Smooth muscle cell of the pulmonary artery (primary cell): ENCODE results near the gene SLC36A3. TPM values are rescaled to one million over a fixed set of nuclear protein-coding genes. Genes with fewer than 3 reads are reported as not detected.

Experiments
- total RNA-seq: library from RNA; depleted of rRNA; stranded (reverse); fragments of >200 nt; gene quantifications from 2 replicates; pipeline ENCODE4 v1.2.3, GENCODE V29; 2014

SLC36A3 gene
- not detected in 2 replicates for total RNA-seq

GRCh38 chr5:151303666-151304065, at the start of gene SLC36A3:
TSS of gene SLC36A3 (minus strand) at chr5:151303766. CDS start at chr5:151303354, 412 bp downstream.

DNA sequence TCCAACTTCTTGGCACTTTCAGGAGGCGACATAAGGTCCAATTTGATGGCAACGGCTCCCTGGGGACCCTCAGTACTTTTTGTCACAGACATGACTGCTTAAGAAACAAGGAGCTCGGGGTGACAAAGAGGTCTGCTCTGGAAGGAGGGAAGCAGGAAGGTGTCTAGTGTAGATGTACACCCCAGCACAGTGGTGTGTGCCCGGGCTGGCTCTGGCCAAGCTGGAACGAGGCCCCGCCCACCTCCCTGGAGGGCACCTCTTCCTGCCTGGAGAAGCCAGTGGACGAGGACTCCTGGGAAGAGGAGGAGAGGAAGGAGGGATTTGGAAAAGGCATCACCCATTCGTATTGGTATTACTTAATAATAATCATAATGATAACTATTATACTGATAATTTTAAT, 43.8 kb upstream of the SLC36A3 start, which contains the start of gene SLC36A2:
SLC36A2 (minus strand) TSS at position 191 of the 400 bp plus-strand sequence; CDS start at position 92, 99 bp downstream.

DNA sequence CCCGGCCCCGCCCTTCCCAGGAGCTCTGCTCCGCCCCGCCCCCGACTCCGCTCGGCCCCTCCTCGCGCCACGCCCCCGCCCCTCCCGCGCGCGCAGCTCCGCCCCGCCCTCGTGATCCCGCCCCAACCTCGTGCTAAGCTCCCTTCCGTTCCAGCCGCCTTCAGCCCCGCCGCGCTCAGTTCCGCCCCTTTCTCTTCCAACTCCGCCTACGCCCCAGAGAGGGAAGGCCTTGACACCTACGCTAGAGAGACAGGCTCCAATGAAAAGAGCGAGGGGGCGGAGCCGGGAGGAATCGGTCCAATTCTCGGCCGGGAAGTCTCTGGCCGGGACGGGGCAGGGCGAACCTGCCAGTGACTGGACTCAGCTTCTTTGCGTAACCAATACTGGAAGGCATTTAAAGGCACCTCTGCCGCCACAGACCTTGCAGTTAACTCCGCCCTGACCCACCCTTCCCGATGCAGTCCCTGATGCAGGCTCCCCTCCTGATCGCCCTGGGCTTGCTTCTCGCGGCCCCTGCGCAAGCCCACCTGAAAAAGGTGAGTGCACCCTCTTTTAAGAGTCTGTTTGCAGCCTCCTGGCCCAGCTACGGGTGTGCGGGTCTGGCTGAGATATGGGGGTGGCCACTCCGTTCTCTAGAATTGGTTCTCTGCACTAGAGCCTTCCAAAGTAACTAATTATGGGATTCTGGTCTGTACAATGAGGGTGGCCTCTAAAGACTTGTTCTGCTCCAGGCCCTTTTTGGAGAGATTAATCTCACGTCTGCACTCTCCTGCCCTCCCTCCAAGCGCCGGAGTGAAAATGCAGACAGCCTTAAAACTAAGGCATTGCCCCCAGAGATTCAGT, 50.6 kb downstream of the SLC36A3 start, which contains the start of gene GM2A:
GM2A (plus strand) TSS at position 424 of the 843 bp plus-strand sequence; CDS start at position 456, 32 bp downstream.

Other genes with a start within 250 kb of the SLC36A3 start
- gene TNIP1, start 222.7 kb downstream of the SLC36A3 start, total RNA-seq: 98.7 and 159 TPM in 2 replicates
- 390 and 433 TPM in 2 replicates for gene ANXA6, start 146.0 kb downstream of the SLC36A3 start, total RNA-seq
- 0.65 and 1.0 TPM in 2 replicates for gene CCDC69, start 79.7 kb downstream of the SLC36A3 start, total RNA-seq
- 30.6 and 38.9 TPM in 2 replicates for gene GM2A, start 50.6 kb downstream of the SLC36A3 start, total RNA-seq
- gene SLC36A2, start 43.8 kb upstream of the SLC36A3 start, total RNA-seq: not detected in 2 replicates
- gene SLC36A1, start 143.8 kb upstream of the SLC36A3 start, total RNA-seq: 8.1 and 9.7 TPM in 2 replicates